ENCODE measurements around the gene HIPK1.

GRCh38 chr1:113946112-113946511 lies 17.0 kb downstream of the HIPK1 start:
- TF ChIP-seq GATA2 (IDR thresholded peaks at IDR 0.05; ENCODE audit: low read depth, low read length) = no peak
- no peak for TF ChIP-seq GATA3 (IDR thresholded peaks at IDR 0.05; ENCODE audit: low read depth, low read length)

Measured in SH-SY5Y (cell line).